ENCODE results near the gene NEURL2.

- TF ChIP-seq CTCF (conservative IDR thresholded peaks at IDR 0.05; ENCODE audit: low read length) (no peak), EZH2phosphoT487 (IDR thresholded peaks at IDR 0.05; ENCODE audit: borderline replicate concordance) (no peak)
Observed at GRCh38 chr20:45925821-45926506, 35.0 kb upstream of the NEURL2 start.
